ENCODE measurements around the gene TNIK.

DNA sequence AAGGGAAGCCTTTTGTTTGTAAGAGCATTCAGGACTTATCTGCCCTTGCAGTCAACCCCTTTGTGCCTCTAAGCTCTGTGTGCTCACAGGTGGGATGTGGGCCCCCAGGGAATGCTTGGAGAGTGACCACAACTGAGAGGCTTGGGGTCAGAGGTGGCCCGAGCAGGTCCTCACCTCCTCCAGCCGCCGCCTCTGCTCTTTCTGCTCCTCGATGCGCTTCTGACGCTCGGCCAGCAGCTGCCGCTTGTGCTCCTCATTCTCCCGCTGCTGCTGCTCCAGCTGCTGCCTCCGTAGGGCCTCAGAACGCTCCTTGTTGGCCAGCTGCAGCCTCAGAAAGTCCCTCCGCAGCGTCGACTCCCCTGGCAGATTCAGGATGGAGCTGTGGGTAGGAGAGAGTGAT lies 302.9 kb downstream of the TNIK start:
- TF ChIP-seq NFIC (IDR thresholded peaks at IDR 0.05; ENCODE audit: low read length) = no peak
- no peak for TF ChIP-seq ZSCAN30 (CRISPR knock-in tag; IDR thresholded peaks at IDR 0.05)
- peak; percentile 32 to 53; a peak in 2 of 4 replicates for TF ChIP-seq NR2F1 (CRISPR knock-in tag; IDR thresholded peaks at IDR 0.05)
- TF ChIP-seq FOXJ3 (CRISPR knock-in tag; IDR thresholded peaks at IDR 0.05; ENCODE audit: borderline replicate concordance) = no peak

Data from HepG2 (cell line).